Inflammatory macrophage (primary cell): ENCODE data around the gene RIOK3.
A peak's percentile ranks its signal among the peaks of the same experiment; 100 is the strongest.
"Not testable (repeated sequence)": the region's sequence is repeated elsewhere in the genome, so short reads cannot be mapped to it uniquely, and the experiment has no call there.

ENCODE experiments used
- DNase-seq, 2 donors: peaks; one replicate each; pipeline ENCODE4 v3.0.0-alpha.2; 2020 to 2022
- total RNA-seq, 18 experiments: gene quantifications; one replicate each; lab custom pipeline; 2026; ENCODE audit warnings: mixed read lengths in 6 of 18, inconsistent platforms in 2 of 18; lab: John Stamatoyannopoulos, UW

The RIOK3 gene
- total RNA-seq = 81.9 to 184 (median 133) reads per million in 18 experiments

- peak; percentile 99 to 100 for DNase-seq
Observed at GRCh38 chr18:23452728-23453679, at the start of gene RIOK3. TSS of gene RIOK3 (plus strand) at chr18:23453287. CDS start at chr18:23453440, 153 bp downstream.

GRCh38 chr18:23403310-23403709, 49.8 kb upstream of the RIOK3 start:
- DNase-seq = no peak

- DNase-seq = no peak
Observed at GRCh38 chr18:23405636-23406035, 47.5 kb upstream of the RIOK3 start.

GRCh38 chr18:23406271-23406787, 46.8 kb upstream of the RIOK3 start:
- no peak for DNase-seq

- no peak for DNase-seq
Observed at GRCh38 chr18:23412351-23412964, 40.6 kb upstream of the RIOK3 start.

- DNase-seq = peak; percentile 66 to 71
Observed at GRCh38 chr18:23415515-23415914, 37.6 kb upstream of the RIOK3 start.

- DNase-seq = peak; percentile 76 to 83
Observed at GRCh38 chr18:23416298-23416697, 36.8 kb upstream of the RIOK3 start.

- no peak for DNase-seq
Observed at GRCh38 chr18:23421277-23421676, 31.8 kb upstream of the RIOK3 start.

- DNase-seq = peak; percentile 96
Observed at GRCh38 chr18:23422751-23423418, 30.2 kb upstream of the RIOK3 start.

GRCh38 chr18:23424616-23425015, 28.5 kb upstream of the RIOK3 start:
- DNase-seq = no peak

GRCh38 chr18:23428821-23429220, 24.3 kb upstream of the RIOK3 start:
- DNase-seq = no peak

- DNase-seq = not testable (repeated sequence)
Observed at GRCh38 chr18:23429538-23429937, 23.5 kb upstream of the RIOK3 start.

GRCh38 chr18:23433360-23433759, 19.7 kb upstream of the RIOK3 start:
- DNase-seq = no peak

GRCh38 chr18:23437357-23438045, 15.6 kb upstream of the RIOK3 start:
- DNase-seq = peak; percentile 74 to 86

GRCh38 chr18:23438046-23438377, 15.1 kb upstream of the RIOK3 start:
- DNase-seq = no peak

- DNase-seq = no peak
Observed at GRCh38 chr18:23438608-23439366, 14.3 kb upstream of the RIOK3 start.

GRCh38 chr18:23440131-23440530, 13.0 kb upstream of the RIOK3 start:
- no peak for DNase-seq

GRCh38 chr18:23442958-23443357, 10.1 kb upstream of the RIOK3 start:
- DNase-seq = no peak

GRCh38 chr18:23448291-23448690, 4.8 kb upstream of the RIOK3 start:
- no peak for DNase-seq

GRCh38 chr18:23450022-23450421, 3.1 kb upstream of the RIOK3 start:
- no peak for DNase-seq

- DNase-seq = no peak
Observed at GRCh38 chr18:23451011-23451410, 2.1 kb upstream of the RIOK3 start.

- DNase-seq = no peak
Observed at GRCh38 chr18:23451491-23451890, 1.6 kb upstream of the RIOK3 start.
